HepG2 (cell line): ENCODE measurements around the gene PLD6. TPM values are rescaled to one million over a fixed set of nuclear protein-coding genes. Genes with fewer than 3 reads are reported as not detected.

Experiments
- CBX1 ChIP-seq: IDR thresholded peaks from one replicate; pipeline ENCODE4 v1.6.1; 2016; ENCODE audit warnings: antibody characterized with exemption, low read depth
- CBX2 ChIP-seq, 2 experiments: fragments of 200-600 bp in 1 of 2; sonication (generic); formaldehyde crosslinking in 1 of 2; IDR thresholded peaks; 2 replicates each; pipeline versions ENCODE4 v1.7.0 to v1.8.1; 2018 to 2022; ENCODE audit warnings: low read depth in 2 of 2, low read length in 1 of 2, mild to moderate bottlenecking in 1 of 2, missing genetic modification reagents in 1 of 2
- ELF3 ChIP-seq: IDR thresholded peaks from 2 replicates; pipeline ENCODE4 v1.6.1; 2016; ENCODE audit warnings: missing genetic modification reagents, missing compliant biosample characterization
- GABPB1 ChIP-seq: IDR thresholded peaks from 2 replicates; pipeline ENCODE4 v1.6.1; 2016; ENCODE audit warnings: mild to moderate bottlenecking, missing genetic modification reagents, moderate library complexity, missing compliant biosample characterization
- HDAC1 ChIP-seq: sonication (generic); formaldehyde crosslinking; IDR thresholded peaks from 2 replicates; pipeline ENCODE4 v1.5.1; 2020; ENCODE audit warnings: mild to moderate bottlenecking, missing genetic modification reagents
- JDP2 ChIP-seq: sonication (generic); formaldehyde crosslinking; IDR thresholded peaks from 2 replicates; pipeline ENCODE4 v1.8.1; 2022; ENCODE audit warnings: missing genetic modification reagents, borderline replicate concordance
- KAT2B ChIP-seq: fragments of 150-350 bp; IDR thresholded peaks from 2 replicates; pipeline ENCODE4 v1.6.1; 2014; ENCODE audit warnings: low read depth, low read length, borderline replicate concordance
- RFX1 ChIP-seq: fragments of 450-650 bp; IDR thresholded peaks from 2 replicates; pipeline ENCODE4 v1.6.1; 2017
- ZBTB7B ChIP-seq: sonication (generic); formaldehyde crosslinking; IDR thresholded peaks from 2 replicates; pipeline ENCODE4 v1.4.0; 2020; ENCODE audit warnings: missing genetic modification reagents
- ZNF225 ChIP-seq: sonication (generic); formaldehyde crosslinking; IDR thresholded peaks from 2 replicates; pipeline ENCODE4 v1.4.0; 2020; ENCODE audit warnings: mild to moderate bottlenecking, missing genetic modification reagents
- ZNF382 ChIP-seq: sonication (generic); formaldehyde crosslinking; IDR thresholded peaks from 2 replicates; pipeline ENCODE4 v1.5.0; 2020; ENCODE audit warnings: missing genetic modification reagents, mild to moderate bottlenecking, borderline replicate concordance
- ZNF790 ChIP-seq: sonication (generic); formaldehyde crosslinking; IDR thresholded peaks from 2 replicates; pipeline ENCODE4 v1.8.0; 2022; ENCODE audit warnings: missing genetic modification reagents, mild to moderate bottlenecking, borderline replicate concordance
- ZNF879 ChIP-seq: sonication (generic); formaldehyde crosslinking; IDR thresholded peaks from 2 replicates; pipeline ENCODE4 v1.8.1; 2023; ENCODE audit warnings: missing genetic modification reagents
- polyA plus RNA-seq, 8 experiments: library from polyadenylated mRNA; depleted of rRNA in 3 of 8; stranded (reverse) in 7 of 8; unstranded in 1 of 8; fragments of >200 nt; fragmentation: Illumina TruSeq in 4 of 8; extraction: Trizol in 4 of 8; gene quantifications; 2 replicates each; pipeline versions ENCODE4 v1.2.1 to v1.2.3, GENCODE V29; 2011 to 2016; ENCODE audit warnings: low read depth in 4 of 8, missing spikeins in 1 of 8, mixed read lengths in 1 of 8; ENCODE audit not compliant: insufficient read depth in 1 of 8
- total RNA-seq, 5 experiments: library from RNA; depleted of rRNA; stranded (reverse); fragments of >200 nt; fragmentation: Illumina TruSeq; extraction: Trizol; gene quantifications; 2 replicates each; pipeline ENCODE4 v1.2.3, GENCODE V29; 2016; ENCODE audit warnings: low read depth in 1 of 5
- TF ChIP-seq, protein P1 (sequence below): sonication (generic); formaldehyde crosslinking; IDR thresholded peaks from 2 replicates; pipeline ENCODE4 v1.4.0; 2020; ENCODE audit warnings: missing genetic modification reagents, borderline replicate concordance
- TF ChIP-seq, protein P2 (sequence below): sonication (generic); formaldehyde crosslinking; IDR thresholded peaks from 2 replicates; pipeline ENCODE4 v1.4.0; 2020; ENCODE audit warnings: missing genetic modification reagents
- TF ChIP-seq, protein P3 (sequence below): sonication (generic); formaldehyde crosslinking; conservative IDR thresholded peaks from 2 replicates; pipeline ENCODE4 v1.8.0; 2022; ENCODE audit warnings: mild to moderate bottlenecking, moderate library complexity, missing genetic modification reagents
- TF ChIP-seq, protein P4 (sequence below): sonication (generic); formaldehyde crosslinking; IDR thresholded peaks from 2 replicates; pipeline ENCODE4 v1.4.0; 2020; ENCODE audit warnings: missing genetic modification reagents, borderline replicate concordance
- TF ChIP-seq, protein P5 (sequence below): sonication (generic); formaldehyde crosslinking; IDR thresholded peaks from 2 replicates; pipeline ENCODE4 v1.4.0; 2020; ENCODE audit warnings: missing genetic modification reagents, low read depth, mild to moderate bottlenecking, borderline replicate concordance

PLD6 gene
- total and polyA plus RNA-seq, 2 of the 13 experiments (the other 11 are each of a cell fraction or from before 2014, with no cell fraction given) = 5.2 to 11.4 TPM

DNA sequence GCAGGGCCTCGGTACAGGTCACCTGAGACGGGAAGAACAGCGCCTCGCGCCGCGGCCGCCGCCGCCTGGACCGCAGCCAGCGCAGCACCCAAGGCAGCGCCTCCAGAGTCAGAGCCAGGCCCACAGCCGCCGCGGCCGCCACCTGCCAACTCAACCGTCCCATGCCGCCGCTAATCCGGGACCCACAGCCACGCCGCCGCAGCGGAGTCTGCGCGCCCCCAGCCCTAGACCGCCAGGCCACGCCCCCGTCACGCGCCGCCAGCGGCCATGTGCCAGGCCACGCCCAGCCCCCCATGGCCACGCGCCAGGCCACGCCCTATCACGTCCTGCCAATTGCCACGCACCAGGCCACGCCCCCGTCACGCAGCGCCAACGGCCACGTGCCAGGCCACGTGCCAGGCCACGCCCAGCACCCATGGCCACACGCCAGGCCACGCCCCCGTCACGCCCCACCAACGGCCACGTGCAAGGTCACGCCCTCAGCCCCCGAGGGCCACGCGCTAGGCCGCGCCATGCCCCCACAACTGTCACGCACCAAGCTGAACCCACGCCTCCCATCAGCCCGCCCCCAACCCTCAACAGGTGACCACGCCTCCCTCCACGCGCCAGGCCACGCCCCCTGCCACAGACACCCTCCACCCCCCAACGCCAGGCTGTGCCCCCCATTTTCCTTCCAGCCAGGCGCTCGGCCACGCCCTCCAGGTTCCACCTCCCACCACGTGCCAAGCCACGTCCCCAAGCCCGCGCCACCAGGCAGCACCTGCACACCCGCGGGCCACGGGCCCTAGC is at the start of gene PLD6 (continued):
- TF ChIP-seq, protein P1, sequence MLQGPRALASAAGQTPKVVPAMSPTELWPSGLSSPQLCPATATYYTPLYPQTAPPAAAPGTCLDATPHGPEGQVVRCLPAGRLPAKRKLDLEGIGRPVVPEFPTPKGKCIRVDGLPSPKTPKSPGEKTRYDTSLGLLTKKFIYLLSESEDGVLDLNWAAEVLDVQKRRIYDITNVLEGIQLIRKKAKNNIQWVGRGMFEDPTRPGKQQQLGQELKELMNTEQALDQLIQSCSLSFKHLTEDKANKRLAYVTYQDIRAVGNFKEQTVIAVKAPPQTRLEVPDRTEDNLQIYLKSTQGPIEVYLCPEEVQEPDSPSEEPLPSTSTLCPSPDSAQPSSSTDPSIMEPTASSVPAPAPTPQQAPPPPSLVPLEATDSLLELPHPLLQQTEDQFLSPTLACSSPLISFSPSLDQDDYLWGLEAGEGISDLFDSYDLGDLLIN (CRISPR knock-in tag) = peak; percentile 44; the same call in 1 of the 2 replicates
- TF ChIP-seq, protein P2, sequence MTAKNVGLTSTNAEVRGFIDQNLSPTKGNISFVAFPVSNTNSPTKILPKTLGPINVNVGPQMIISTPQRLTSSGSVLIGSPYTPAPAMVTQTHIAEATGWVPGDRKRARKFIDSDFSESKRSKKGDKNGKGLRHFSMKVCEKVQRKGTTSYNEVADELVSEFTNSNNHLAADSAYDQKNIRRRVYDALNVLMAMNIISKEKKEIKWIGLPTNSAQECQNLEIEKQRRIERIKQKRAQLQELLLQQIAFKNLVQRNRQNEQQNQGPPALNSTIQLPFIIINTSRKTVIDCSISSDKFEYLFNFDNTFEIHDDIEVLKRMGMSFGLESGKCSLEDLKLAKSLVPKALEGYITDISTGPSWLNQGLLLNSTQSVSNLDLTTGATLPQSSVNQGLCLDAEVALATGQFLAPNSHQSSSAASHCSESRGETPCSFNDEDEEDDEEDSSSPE (CRISPR knock-in tag) = peak; percentile 72
- TF ChIP-seq RFX1 = no peak
- peak; percentile 60 for TF ChIP-seq CBX1
- peak; percentile 78; the same call in 1 of the 2 replicates for TF ChIP-seq GABPB1
- TF ChIP-seq, protein P3, sequence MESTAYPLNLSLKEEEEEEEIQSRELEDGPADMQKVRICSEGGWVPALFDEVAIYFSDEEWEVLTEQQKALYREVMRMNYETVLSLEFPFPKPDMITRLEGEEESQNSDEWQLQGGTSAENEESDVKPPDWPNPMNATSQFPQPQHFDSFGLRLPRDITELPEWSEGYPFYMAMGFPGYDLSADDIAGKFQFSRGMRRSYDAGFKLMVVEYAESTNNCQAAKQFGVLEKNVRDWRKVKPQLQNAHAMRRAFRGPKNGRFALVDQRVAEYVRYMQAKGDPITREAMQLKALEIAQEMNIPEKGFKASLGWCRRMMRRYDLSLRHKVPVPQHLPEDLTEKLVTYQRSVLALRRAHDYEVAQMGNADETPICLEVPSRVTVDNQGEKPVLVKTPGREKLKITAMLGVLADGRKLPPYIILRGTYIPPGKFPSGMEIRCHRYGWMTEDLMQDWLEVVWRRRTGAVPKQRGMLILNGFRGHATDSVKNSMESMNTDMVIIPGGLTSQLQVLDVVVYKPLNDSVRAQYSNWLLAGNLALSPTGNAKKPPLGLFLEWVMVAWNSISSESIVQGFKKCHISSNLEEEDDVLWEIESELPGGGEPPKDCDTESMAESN (CRISPR knock-in tag) = peak; percentile 96
- TF ChIP-seq, protein P4, sequence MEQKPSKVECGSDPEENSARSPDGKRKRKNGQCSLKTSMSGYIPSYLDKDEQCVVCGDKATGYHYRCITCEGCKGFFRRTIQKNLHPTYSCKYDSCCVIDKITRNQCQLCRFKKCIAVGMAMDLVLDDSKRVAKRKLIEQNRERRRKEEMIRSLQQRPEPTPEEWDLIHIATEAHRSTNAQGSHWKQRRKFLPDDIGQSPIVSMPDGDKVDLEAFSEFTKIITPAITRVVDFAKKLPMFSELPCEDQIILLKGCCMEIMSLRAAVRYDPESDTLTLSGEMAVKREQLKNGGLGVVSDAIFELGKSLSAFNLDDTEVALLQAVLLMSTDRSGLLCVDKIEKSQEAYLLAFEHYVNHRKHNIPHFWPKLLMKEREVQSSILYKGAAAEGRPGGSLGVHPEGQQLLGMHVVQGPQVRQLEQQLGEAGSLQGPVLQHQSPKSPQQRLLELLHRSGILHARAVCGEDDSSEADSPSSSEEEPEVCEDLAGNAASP (CRISPR knock-in tag) = no peak
- peak; percentile 79; the same call in 1 of the 2 replicates for TF ChIP-seq JDP2 (CRISPR knock-in tag)
- peak; percentile 79; the same call in 1 of the 2 replicates for TF ChIP-seq ZNF879 (CRISPR knock-in tag)
- no peak for TF ChIP-seq ZNF382 (CRISPR knock-in tag)
- no peak for TF ChIP-seq KAT2B
- peak; percentile 50; the same call in 1 of the 2 replicates for TF ChIP-seq ZNF225 (CRISPR knock-in tag)
- TF ChIP-seq ZNF790 (CRISPR knock-in tag) = peak; percentile 96
- peak; percentile 34; the same call in 1 of the 2 replicates for TF ChIP-seq ZBTB7B (CRISPR knock-in tag)
- TF ChIP-seq HDAC1 (CRISPR knock-in tag) = peak; percentile 88
- TF ChIP-seq ELF3 (CRISPR knock-in tag) = no peak
- no peak for TF ChIP-seq CBX2 (IDR thresholded peaks at IDR 0.05; ENCODE audit: low read depth, low read length)
- TF ChIP-seq CBX2 (CRISPR knock-in tag; IDR thresholded peaks at IDR 0.05; ENCODE audit: low read depth) = peak; percentile 83; the same call in 1 of the 2 replicates
- TF ChIP-seq, protein P5, sequence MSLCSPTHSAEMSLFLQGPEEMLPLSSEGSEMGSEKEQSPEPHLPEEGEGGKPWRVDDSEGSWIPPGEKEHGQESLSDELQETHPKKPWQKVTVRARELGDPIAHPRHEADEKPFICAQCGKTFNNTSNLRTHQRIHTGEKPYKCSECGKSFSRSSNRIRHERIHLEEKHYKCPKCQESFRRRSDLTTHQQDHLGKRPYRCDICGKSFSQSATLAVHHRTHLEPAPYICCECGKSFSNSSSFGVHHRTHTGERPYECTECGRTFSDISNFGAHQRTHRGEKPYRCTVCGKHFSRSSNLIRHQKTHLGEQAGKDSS (CRISPR knock-in tag) = peak; percentile 64; the same call in 1 of the 2 replicates
